AG04450 (cell line): ENCODE results near the gene TMEM196. TPM values are rescaled to one million over a fixed set of nuclear protein-coding genes. Genes with fewer than 3 reads are reported as not detected.

ENCODE experiments used
- CTCF ChIA-PET: fragments of 300-600, 350-600 bp; formaldehyde crosslinking; extraction: SDS; loops from one replicate; lab custom pipeline; 2022; ENCODE audit warnings: antibody characterized with exemption, inconsistent platforms; lab: Charles Lee
- POLR2A ChIA-PET: fragments of 350-600 bp; formaldehyde crosslinking; extraction: SDS; loops from one replicate; lab custom pipeline; 2021; ENCODE audit warnings: antibody characterized with exemption, inconsistent platforms; lab: Yijun Ruan, JAX
- DNase-seq: peaks from one replicate; pipeline ENCODE4 v3.0.0-alpha.2; 2011; ENCODE audit warnings: low read depth, low spot score
- H3K27ac ChIP-seq: one replicate; pipeline ENCODE4 v1.5.1; 2012; ENCODE audit warnings: low read depth, low read length, control low read depth
- H3K27me3 ChIP-seq: one replicate; pipeline ENCODE4 v1.6.0; 2012; ENCODE audit warnings: low read length; ENCODE audit not compliant: control insufficient read depth, insufficient read depth
- H3K4me3 ChIP-seq: 2 replicates; pipeline ENCODE4 v1.5.1; 2011; ENCODE audit warnings: mild to moderate bottlenecking, low read depth, low read length, control low read depth
- H3K9me3 ChIP-seq: 2 replicates; pipeline ENCODE4 v1.5.1; 2012; ENCODE audit warnings: low read length; ENCODE audit not compliant: control insufficient read depth, insufficient read depth
- CTCF ChIP-seq: IDR thresholded peaks from 2 replicates; pipeline ENCODE4 v1.5.1; 2011; ENCODE audit warnings: low read depth, low read length, control low read depth, inconsistent platforms
- polyA plus RNA-seq: library from polyadenylated mRNA; depleted of rRNA; stranded (reverse); fragments of >200 nt; gene quantifications from 2 replicates; pipeline ENCODE4 v1.2.3, GENCODE V29; 2011

TMEM196 gene
- polyA plus RNA-seq, 1 experiment: not detected

GRCh38 chr7:19798986-19799385 is 25.6 kb upstream of the TMEM196 start:
- POLR2A ChIA-PET: no interaction called here
- Histone ChIP-seq H3K27ac (no peak overlapping the region), H3K9me3 (no peaks in the 10 kb centered on the region), H3K4me3 (no peak overlapping the region), H3K27me3 (no peaks in the 10 kb centered on the region)
- CTCF ChIA-PET: no interaction called here
- TF ChIP-seq CTCF: no peak
- no peak for DNase-seq

- H3K27me3 ChIP-seq: no peaks in the 10 kb centered on the region
- ChIA-PET POLR2A (no interaction called here), CTCF (no interaction called here)
- no peak for TF ChIP-seq CTCF
- no peak overlapping the region for H3K4me3 ChIP-seq
- H3K27ac ChIP-seq: no peak overlapping the region
- no peaks in the 10 kb centered on the region for H3K9me3 ChIP-seq
- no peak for DNase-seq
Observed at GRCh38 chr7:19783541-19783940, 10.1 kb upstream of the TMEM196 start.

GRCh38 chr7:19776981-19777380 is 3.6 kb upstream of the TMEM196 start:
- POLR2A ChIA-PET: no interaction called here

GRCh38 chr7:19775578-19775977 is 2.2 kb upstream of the TMEM196 start:
- Histone ChIP-seq H3K9me3 (no peaks in the 10 kb centered on the region), H3K27ac (no peak overlapping the region), H3K4me3 (no peak overlapping the region), H3K27me3 (peaks cover 12% of the 10 kb centered on the region)
- no peak for DNase-seq
- POLR2A ChIA-PET: no interaction called here
- CTCF ChIA-PET: interaction anchor here (1.4 kb wide), 1 partner anchor 11 kb away, joined by 4 read pairs; no protein-coding TSS in a partner anchor
- TF ChIP-seq CTCF: no peak

More at GRCh38 chr7:19776981-19777380, 3.6 kb upstream of the TMEM196 start:
- Histone ChIP-seq H3K9me3 (no peaks in the 10 kb centered on the region), H3K4me3 (no peak overlapping the region), H3K27ac (no peak overlapping the region), H3K27me3 (peaks cover 12% of the 10 kb centered on the region)
- CTCF ChIA-PET: no interaction called here
- no peak for TF ChIP-seq CTCF
- DNase-seq: no peak

GRCh38 chr7:19772306-19772705 is 1.1 kb downstream of the TMEM196 start:
- no peak overlapping the region for H3K4me3 ChIP-seq
- no peak for TF ChIP-seq CTCF
- DNase-seq: no peak
- H3K27me3 ChIP-seq: peaks cover 12% of the 10 kb centered on the region
- no peak overlapping the region for H3K27ac ChIP-seq
- H3K9me3 ChIP-seq: no peaks in the 10 kb centered on the region
- POLR2A ChIA-PET: no interaction called here
- CTCF ChIA-PET: interaction anchor here (1.2 kb wide), 1 partner anchor 25 kb away, joined by 3 read pairs; no protein-coding TSS in a partner anchor
